Prostate gland (tissue), 2 donors: Measurements from ENCODE around the gene SBF2. TPM values are rescaled to one million over a fixed set of nuclear protein-coding genes. Genes with fewer than 3 reads are reported as not detected.
A peak's percentile ranks its signal among the peaks of the same experiment; 100 is the strongest.

Experiments
- DNase-seq: peaks from one replicate; pipeline ENCODE4 v3.0.0-alpha.2; 2019; ENCODE audit warnings: low spot score
- H3K27ac ChIP-seq, 2 donors: fragments of 200-600 bp; sonication (generic); 2 replicates each; pipeline ENCODE4 v1.5.1; 2017 to 2019
- H3K27me3 ChIP-seq: fragments of 200-600 bp; sonication (generic); replicated peaks from 2 replicates; pipeline ENCODE4 v1.5.1; 2019; ENCODE audit not compliant: insufficient read depth
- H3K36me3 ChIP-seq, 2 donors: fragments of 200-600 bp; sonication (generic); 1 replicate in 1 of 2; 2 replicates in 1 of 2; pipeline versions ENCODE4 v1.5.1 to v1.8.1; 2017 to 2019
- H3K4me1 ChIP-seq: fragments of 200-600 bp; sonication (generic); replicated peaks from 2 replicates; pipeline ENCODE4 v1.5.1; 2019
- H3K4me3 ChIP-seq, 2 donors: fragments of 200-600 bp; sonication (generic); 2 replicates each; pipeline ENCODE4 v1.5.1; 2017 to 2019
- H3K9me3 ChIP-seq: fragments of 200-600 bp; sonication (generic); 2 replicates; pipeline ENCODE4 v1.5.1; 2017
- CTCF ChIP-seq, 4 experiments: fragments of 200-600 bp in 2 of 4; fragments of 450-650 bp in 2 of 4; sonication (generic) in 2 of 4; IDR thresholded peaks; 1 replicate in 3 of 4; 2 replicates in 1 of 4; pipeline ENCODE4 v1.5.1; 2016 to 2019; ENCODE audit warnings: antibody characterized with exemption in 4 of 4, mild to moderate bottlenecking in 2 of 4, moderate library complexity in 2 of 4
- POLR2A ChIP-seq: fragments of 450-650 bp; IDR thresholded peaks from one replicate; pipeline ENCODE4 v1.6.1; 2016; ENCODE audit warnings: antibody characterized with exemption, mild to moderate bottlenecking
- POLR2AphosphoS5 ChIP-seq: sonication (generic); formaldehyde crosslinking; IDR thresholded peaks from one replicate; pipeline ENCODE4 v1.6.1; 2017; ENCODE audit warnings: antibody characterized with exemption
- whole genome bisulfite sequencing: methylation state at CpG from one replicate; pipeline ENCODE4 v1.1.5; 2018; 5-methylcytosine and 5-hydroxymethylcytosine counted together
- intact Hi-C: fragments of 100-400 bp; cut with DNase I; formaldehyde crosslinking; loops from one replicate; pipeline ENCODE4 v1.14.2; 2022
- total RNA-seq, 2 donors: library from RNA; depleted of rRNA; stranded (reverse); fragments of >200 nt; gene quantifications; one replicate each; pipeline ENCODE4 v1.1.0, GENCODE V29; 2016

Gene SBF2
- 10 to 100 TPM; 35.9 to 56.7 TPM for total RNA-seq

DNA sequence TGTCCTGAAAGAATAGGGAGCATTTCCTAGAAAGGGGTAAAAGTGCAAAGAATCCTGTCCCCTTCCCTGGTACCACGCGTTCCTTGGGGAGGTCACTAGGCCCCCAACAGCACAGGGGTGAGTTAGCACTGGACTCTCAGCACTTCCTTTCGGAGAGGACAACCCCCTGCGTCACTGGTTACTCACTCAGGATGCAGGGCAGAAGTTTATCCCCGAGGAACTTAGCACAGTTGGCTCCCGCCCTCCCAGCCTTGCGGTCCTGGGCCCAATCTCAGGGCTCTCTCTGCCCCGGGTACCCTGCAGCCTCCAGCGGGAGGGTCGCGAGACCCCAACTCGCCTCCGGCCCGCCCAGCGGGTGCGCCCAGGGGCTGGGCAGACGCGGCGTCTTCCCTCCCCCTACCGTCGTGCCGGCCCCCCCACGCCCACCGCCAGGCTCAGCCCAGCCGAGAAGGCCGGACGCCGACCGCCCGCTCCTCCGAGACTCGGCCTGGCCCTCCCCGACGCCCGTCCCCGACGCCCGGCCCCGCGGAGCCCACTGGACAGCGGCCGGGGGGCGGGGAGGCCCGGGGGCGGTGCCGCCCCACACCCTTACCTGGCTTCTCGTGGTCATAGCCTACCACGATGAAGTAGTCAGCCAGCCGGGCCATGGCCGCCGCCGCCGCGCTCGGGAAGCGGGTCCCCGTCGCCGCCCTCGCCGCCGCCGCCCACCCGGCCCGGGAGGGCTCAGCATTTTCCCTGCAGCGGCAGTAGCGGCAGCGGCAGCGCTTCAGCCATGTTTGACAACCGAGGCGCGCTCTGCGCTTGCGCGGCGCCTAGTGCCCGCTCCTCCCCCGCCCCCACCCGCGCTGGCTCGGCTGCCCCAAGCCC lies at the start of gene SBF2:
SBF2 (minus strand) TSS at position 797 of the 867 bp plus-strand sequence; CDS start at position 647, 150 bp downstream.
- Histone ChIP-seq H3K4me3 (peak within 1 kb of the TSS; percentile 76 to 99), H3K27me3 (no peaks in the 10 kb centered on the region), H3K27ac (peak within 1 kb of the TSS; percentile 94 to 96), H3K4me1 (peaks cover 3% of the 10 kb centered on the region), H3K36me3 (no peaks in the 10 kb centered on the region), H3K9me3 (no peaks in the 10 kb centered on the region)
- 2% methylated on average over 73 of the region's 81 CpGs for WGBS
- DNase-seq, result peak; percentile 81
- TF ChIP-seq POLR2A (peak; percentile 81), CTCF (IDR thresholded peaks at IDR 0.05) (no peak), POLR2AphosphoS5 (peak; percentile 72)
- intact Hi-C loops, result no loop called here

GRCh38 chr11:10338287-10338686 lies 44.3 kb upstream of the SBF2 start:
- DNase-seq, result no peak
- intact Hi-C loops, result no loop called here
- Histone ChIP-seq H3K4me3 (no peak overlapping the region), H3K27me3 (no peaks in the 10 kb centered on the region), H3K4me1 (no peaks in the 10 kb centered on the region), H3K9me3 (no peaks in the 10 kb centered on the region), H3K36me3 (no peaks in the 10 kb centered on the region), H3K27ac (no peak overlapping the region)
- no peak for TF ChIP-seq CTCF (IDR thresholded peaks at IDR 0.05)
- TF ChIP-seq POLR2A, result no peak
- TF ChIP-seq POLR2AphosphoS5, result no peak

DNA sequence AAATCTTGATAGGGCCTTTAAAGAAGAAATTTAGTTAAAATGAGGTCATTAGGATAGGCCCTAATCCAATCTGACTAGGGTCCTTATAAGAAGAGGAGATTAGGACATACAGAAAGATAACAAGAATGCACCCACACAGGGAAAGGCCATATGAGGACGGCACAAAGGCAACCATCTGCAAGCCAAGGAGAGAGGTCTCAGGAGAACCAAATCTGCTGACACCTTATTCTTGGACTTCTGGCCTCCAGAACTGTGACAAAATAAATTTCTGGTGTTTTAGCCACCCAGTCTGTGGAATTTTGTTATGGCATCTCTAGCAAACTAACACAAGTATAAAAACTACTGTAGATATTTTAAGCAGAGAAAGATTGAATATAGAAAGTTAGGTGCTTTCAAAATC lies 39.5 kb upstream of the SBF2 start:
- Histone ChIP-seq H3K27ac (no peak overlapping the region), H3K4me3 (no peak overlapping the region), H3K36me3 (no peaks in the 10 kb centered on the region), H3K4me1 (no peaks in the 10 kb centered on the region), H3K9me3 (no peaks in the 10 kb centered on the region), H3K27me3 (no peaks in the 10 kb centered on the region)
- no peak for DNase-seq
- 79% methylated on average over 1 of the region's 1 CpG for WGBS
- TF ChIP-seq POLR2A (no peak), CTCF (IDR thresholded peaks at IDR 0.05) (no peak), POLR2AphosphoS5 (no peak)
- intact Hi-C loops, result no loop called here

- Histone ChIP-seq H3K4me3 (no peak overlapping the region), H3K27ac (no peak overlapping the region), H3K4me1 (no peaks in the 10 kb centered on the region), H3K36me3 (no peaks in the 10 kb centered on the region), H3K9me3 (no peaks in the 10 kb centered on the region), H3K27me3 (no peaks in the 10 kb centered on the region)
- DNase-seq, result no peak
- WGBS, result 93% methylated on average over 6 of the region's 6 CpGs
- TF ChIP-seq POLR2AphosphoS5, result no peak
- no peak for TF ChIP-seq CTCF (IDR thresholded peaks at IDR 0.05)
- no peak for TF ChIP-seq POLR2A
- intact Hi-C loops, result no loop called here
Observed at GRCh38 chr11:10331548-10332289, 37.7 kb upstream of the SBF2 start.
